BLaER1 (cell line): Measurements from ENCODE around the gene KCNN1.

Experiments used
- H3K27ac ChIP-seq: shearing (Covaris generic); formaldehyde crosslinking; 2 replicates; pipeline ENCODE4 v1.8.1; 2022
- H3K27me3 ChIP-seq: shearing (Covaris generic); formaldehyde crosslinking; 2 replicates; pipeline ENCODE4 v1.8.1; 2022
- H3K36me3 ChIP-seq: shearing (Covaris generic); formaldehyde crosslinking; 2 replicates; pipeline ENCODE4 v1.8.1; 2022
- H3K4me1 ChIP-seq: shearing (Covaris generic); formaldehyde crosslinking; 2 replicates; pipeline ENCODE4 v1.8.1; 2022
- H3K4me2 ChIP-seq: shearing (Covaris generic); formaldehyde crosslinking; 2 replicates; pipeline ENCODE4 v1.8.1; 2022
- H3K4me3 ChIP-seq: shearing (Covaris generic); formaldehyde crosslinking; 2 replicates; pipeline ENCODE4 v1.8.1; 2022
- H3K9ac ChIP-seq: shearing (Covaris generic); formaldehyde crosslinking; 2 replicates; pipeline ENCODE4 v1.8.1; 2022
- H3K9me3 ChIP-seq: shearing (Covaris generic); formaldehyde crosslinking; 2 replicates; pipeline ENCODE4 v1.8.1; 2022
- H4K20me1 ChIP-seq: shearing (Covaris generic); formaldehyde crosslinking; 2 replicates; pipeline ENCODE4 v1.8.1; 2022
- Cebpa-rat ChIP-seq: shearing (Covaris generic); IDR thresholded peaks from 2 replicates; pipeline ENCODE4 v1.8.1; 2022

Gene KCNN1

DNA sequence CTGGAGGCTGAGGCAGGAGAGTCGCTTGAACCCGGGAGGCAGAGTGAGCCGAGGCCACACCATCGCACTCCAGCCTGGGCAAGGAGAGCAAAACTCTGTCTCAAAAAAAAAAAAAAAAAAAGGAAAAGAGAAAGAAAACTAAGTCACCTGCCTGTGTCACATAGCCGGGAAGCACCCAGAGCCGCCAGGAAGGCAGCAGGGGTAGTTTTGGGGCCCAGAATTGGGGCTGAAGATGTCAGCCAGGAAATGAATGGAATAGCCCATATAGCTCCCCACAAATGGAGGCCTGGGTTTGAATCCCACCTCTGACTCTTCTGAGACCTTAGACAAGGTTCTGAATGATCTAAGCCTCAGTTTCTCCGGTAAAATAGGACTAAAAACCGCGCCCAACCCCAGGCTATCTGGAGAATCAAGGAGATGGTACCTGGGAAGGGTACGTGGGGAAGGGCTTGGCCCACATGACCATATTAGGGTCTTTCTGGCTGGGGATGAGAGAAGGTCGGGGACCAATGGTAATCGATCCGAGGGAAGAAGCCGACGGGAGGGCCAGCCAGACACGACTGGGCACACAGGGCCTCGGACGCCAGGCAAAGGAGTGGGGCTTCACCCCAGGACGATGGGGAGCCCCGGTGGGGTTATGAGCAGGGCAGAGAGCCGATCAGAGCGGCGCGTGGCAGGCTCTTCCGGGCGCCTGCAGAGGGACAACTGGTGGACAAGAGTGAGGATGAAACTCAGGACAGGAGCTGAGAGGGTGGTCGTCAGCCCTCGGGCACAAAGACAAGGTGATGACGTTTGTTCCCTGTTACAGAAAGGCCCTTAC lies 19.7 kb upstream of the KCNN1 start:
- TF ChIP-seq Cebpa-rat, result no peak
- H3K4me3 ChIP-seq, result peak overlapping the region; percentile 61
- peak overlapping the region; percentile 93 for H3K4me2 ChIP-seq
- no peak overlapping the region for H3K27ac ChIP-seq
- H3K36me3 ChIP-seq, result peaks cover 28% of the 10 kb centered on the region
- H3K27me3 ChIP-seq, result peaks cover 37% of the 10 kb centered on the region
- peak overlapping the region; percentile 55; the same call in 1 of the 2 replicates for H3K9ac ChIP-seq
- peaks cover 61% of the 10 kb centered on the region for H3K4me1 ChIP-seq
- peaks cover 31% of the 10 kb centered on the region for H4K20me1 ChIP-seq
- no peaks in the 10 kb centered on the region for H3K9me3 ChIP-seq

DNA sequence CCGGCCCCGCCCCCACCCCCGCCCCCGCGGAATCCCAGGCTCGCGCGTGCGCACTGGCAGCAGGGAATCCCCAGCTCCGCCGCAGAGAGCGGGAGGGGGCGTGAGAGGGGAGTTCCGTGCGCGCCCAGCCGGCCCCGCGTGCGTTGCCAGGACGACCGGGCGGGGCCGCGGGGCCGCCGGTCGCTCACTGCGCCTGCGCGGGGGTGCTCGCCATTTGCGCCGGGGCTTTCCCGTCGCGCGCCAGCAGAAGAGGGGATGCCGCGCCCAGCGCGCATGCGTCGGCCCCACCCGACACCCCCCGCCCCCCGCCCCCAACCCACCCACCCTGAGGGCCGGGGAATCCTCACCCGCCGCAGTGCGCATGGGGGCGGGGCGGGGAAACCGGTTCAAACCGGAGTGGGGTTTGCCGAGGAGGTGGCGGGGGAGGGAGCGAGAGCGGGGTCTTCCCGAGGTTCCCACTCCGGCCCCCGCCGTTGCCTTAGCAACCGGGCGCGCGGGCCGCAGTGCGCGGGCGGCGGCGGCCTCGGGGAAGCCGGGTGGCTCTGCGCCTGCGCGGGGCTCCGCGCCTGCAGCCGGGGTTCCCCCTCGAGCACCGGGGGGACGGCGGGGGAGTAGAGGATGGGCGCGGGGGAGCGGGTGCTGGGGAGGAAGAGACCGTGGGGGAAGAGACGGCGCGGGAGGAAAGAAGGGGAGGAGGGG lies 18.9 kb upstream of the KCNN1 start:
- Histone ChIP-seq H3K4me3 (peak overlapping the region; percentile 61), H3K9me3 (no peaks in the 10 kb centered on the region), H3K9ac (no peak overlapping the region), H3K27me3 (peaks cover 45% of the 10 kb centered on the region), H3K4me2 (peak overlapping the region; percentile 93), H4K20me1 (peaks cover 39% of the 10 kb centered on the region), H3K36me3 (peaks cover 21% of the 10 kb centered on the region), H3K4me1 (peaks cover 69% of the 10 kb centered on the region), H3K27ac (no peak overlapping the region)
- TF ChIP-seq Cebpa-rat, result no peak

GRCh38 chr19:17948514-17948900 lies 18.4 kb upstream of the KCNN1 start:
- TF ChIP-seq Cebpa-rat, result no peak
- no peak overlapping the region for H3K27ac ChIP-seq
- H3K4me1 ChIP-seq, result peaks cover 74% of the 10 kb centered on the region
- H3K4me3 ChIP-seq, result peak overlapping the region; percentile 61
- H3K4me2 ChIP-seq, result peak overlapping the region; percentile 93
- peaks cover 50% of the 10 kb centered on the region for H3K27me3 ChIP-seq
- H3K9ac ChIP-seq, result no peak overlapping the region
- peaks cover 45% of the 10 kb centered on the region for H4K20me1 ChIP-seq
- H3K9me3 ChIP-seq, result no peaks in the 10 kb centered on the region
- H3K36me3 ChIP-seq, result peaks cover 19% of the 10 kb centered on the region

DNA sequence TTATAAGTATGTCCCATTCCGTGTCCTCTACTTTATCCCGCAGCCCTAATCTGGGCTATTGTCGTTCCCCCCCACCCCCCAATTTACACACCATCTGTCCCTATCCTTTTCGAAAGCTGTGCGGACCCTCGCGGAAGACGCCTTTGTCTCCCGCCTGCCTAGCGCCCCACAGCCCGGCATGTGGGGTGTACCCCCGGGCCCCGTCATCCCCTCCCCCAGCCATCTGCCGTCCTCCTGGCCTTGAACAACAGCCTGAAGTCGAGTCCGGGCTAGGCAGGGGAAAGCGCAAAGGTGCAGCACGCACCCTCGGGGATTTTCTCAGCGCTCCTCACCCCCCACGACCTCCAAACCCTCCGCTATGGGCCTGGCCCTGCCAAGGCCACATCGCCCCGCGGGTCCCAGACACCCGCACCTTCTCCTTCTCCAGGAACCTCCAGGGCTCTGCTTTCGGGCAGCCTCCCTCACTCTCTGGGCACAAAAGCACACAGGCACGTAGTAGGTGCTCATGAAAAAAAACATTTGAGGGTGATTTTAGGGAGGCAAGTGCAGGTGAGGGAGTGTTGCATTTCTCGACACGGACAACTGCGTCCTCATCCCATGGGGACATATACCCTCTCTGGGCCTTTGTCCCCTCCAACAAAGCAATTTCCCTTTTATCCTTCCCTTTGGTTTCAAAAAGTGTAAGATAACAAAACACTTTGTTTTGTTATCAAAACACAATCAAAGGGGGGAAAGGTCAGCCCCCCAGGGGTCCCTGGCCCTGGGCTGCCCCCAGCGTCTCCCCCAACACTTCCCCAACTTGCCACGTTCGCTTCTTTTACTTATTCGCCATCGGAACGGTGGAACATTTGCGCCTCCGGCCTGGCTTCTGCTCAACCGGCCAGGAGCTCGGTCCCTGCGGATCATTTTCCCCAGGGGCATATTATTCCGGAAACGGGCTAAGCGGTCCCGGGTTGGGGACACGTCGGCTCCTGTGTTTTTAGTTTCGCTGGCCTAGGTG lies 17.7 kb upstream of the KCNN1 start:
- no peak overlapping the region; the same call in 1 of the 2 replicates for H3K27ac ChIP-seq
- peaks cover 78% of the 10 kb centered on the region for H3K4me1 ChIP-seq
- peaks cover 11% of the 10 kb centered on the region for H3K36me3 ChIP-seq
- H3K9me3 ChIP-seq, result no peaks in the 10 kb centered on the region
- TF ChIP-seq Cebpa-rat, result no peak
- no peak overlapping the region for H3K9ac ChIP-seq
- H3K27me3 ChIP-seq, result peaks cover 57% of the 10 kb centered on the region
- H3K4me3 ChIP-seq, result peak overlapping the region; percentile 61
- peak overlapping the region; percentile 93 for H3K4me2 ChIP-seq
- peaks cover 52% of the 10 kb centered on the region for H4K20me1 ChIP-seq

DNA sequence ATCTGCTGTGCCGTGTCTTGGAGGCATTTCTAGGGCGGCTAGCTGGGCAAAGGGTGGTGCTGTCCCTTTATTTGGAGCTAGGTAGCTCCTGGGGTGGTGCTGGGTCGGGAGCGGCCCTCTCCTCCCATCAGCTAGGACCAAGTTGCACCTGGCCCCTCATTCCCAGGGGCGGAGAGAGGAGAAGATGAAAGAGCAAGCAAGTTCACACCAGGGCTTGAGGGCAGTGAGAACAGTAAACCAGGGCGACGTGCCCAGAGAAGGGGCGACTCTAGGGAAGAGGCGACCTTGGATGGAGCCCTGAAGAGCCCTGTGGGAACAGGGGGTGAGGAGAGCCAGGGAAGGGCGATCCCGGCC lies 17.0 kb upstream of the KCNN1 start:
- Histone ChIP-seq H3K9me3 (no peaks in the 10 kb centered on the region), H3K27me3 (peaks cover 64% of the 10 kb centered on the region), H3K9ac (0 out of 2 replicates have a peak overlapping the region, but pooled peaks have one; percentile 41), H3K36me3 (peaks cover 4% of the 10 kb centered on the region), H3K27ac (no peak overlapping the region; the same call in 1 of the 2 replicates), H4K20me1 (peaks cover 55% of the 10 kb centered on the region), H3K4me3 (peak overlapping the region; percentile 61), H3K4me1 (peaks cover 78% of the 10 kb centered on the region), H3K4me2 (peak overlapping the region; percentile 93)
- TF ChIP-seq Cebpa-rat, result no peak

DNA sequence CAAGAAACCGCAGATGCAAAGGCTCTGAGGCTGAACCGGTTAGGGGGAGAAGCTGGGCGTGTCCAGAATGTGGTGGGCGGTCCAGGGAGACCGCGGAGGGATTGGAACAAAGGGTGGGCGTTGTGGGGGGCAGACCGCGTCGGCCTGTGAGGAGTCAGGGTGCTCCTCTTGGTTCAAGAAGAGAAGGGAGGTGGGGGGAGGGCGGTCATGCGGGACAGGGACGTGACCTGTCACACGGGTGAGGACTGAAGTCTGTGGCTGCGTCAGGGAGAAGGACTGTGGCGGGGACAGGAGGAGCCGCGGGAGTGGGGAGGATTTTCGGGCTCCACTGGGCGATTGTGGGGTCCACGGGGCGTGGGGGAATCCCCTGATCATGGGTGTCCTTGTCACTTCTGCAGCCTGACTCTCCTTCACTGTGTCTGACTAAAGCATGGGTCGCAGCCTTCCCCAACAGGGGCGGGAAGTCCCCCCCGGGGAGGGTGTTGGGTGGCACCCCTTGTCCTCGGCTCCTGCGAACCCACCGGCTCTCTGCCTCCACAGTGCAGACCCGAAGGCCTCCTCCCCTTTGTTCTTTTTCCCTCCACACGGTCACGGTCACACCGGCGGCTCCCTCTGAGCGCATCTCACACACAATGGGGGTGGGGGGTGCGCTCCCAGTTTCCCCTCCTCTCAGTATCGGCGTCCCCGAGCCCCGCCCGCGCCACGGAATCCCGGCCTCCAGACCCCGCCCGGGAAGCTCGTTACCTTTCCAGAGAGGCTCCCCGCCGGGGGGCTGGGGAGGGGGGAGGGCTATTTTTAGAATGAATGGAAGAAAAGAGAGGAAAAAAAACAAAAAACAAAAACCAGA lies 16.4 kb upstream of the KCNN1 start:
- H3K9ac ChIP-seq, result peak overlapping the region; percentile 41; the same call in 1 of the 2 replicates
- H3K36me3 ChIP-seq, result no peaks in the 10 kb centered on the region
- no peak for TF ChIP-seq Cebpa-rat
- H3K4me3 ChIP-seq, result peak overlapping the region; percentile 61
- H3K9me3 ChIP-seq, result no peaks in the 10 kb centered on the region
- H3K4me1 ChIP-seq, result peaks cover 74% of the 10 kb centered on the region
- peaks cover 55% of the 10 kb centered on the region for H4K20me1 ChIP-seq
- H3K27me3 ChIP-seq, result peaks cover 67% of the 10 kb centered on the region
- H3K27ac ChIP-seq, result no peak overlapping the region
- peak overlapping the region; percentile 93 for H3K4me2 ChIP-seq

DNA sequence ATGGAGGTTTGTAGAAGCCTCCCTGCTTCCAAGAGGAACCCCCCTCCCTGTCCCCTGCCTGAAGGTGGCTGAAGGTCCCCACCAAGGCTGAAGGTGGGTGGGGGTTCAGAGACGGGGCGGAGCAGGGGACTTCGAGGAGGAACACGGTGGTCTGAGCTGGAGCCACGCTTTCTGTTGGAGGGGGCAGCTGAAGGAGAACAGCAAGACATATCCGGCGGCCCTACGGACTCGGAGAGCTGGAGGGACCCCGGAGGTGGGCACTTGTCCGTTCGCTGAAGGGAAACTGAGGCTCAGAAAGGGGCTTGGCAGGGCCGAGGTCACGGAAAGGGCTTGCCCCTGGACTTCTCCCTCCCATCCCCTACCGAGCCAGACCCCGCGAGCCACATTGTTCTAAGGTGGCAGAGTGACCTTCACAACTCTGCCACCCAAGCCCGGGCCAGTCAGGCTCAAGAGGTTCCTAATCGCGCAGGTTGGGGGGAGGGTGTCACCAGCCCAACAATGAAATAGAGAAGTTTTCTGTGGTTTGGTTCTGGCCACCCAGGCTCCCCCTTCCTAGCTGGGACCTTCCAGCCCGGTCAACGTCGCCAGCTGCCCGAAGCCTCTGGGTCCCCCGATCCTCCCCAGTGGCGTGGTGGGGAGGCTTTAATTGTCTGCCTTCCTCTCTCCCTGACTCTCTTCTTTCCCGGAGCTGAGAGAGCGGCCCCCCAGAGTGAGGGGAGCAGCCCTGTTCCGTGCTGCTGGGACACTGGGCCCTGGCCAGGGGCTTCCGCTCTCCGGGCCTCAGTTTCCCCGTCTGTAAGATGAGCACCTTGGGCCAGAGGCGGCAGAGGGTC lies 15.5 kb upstream of the KCNN1 start:
- H3K4me3 ChIP-seq, result peak overlapping the region; percentile 61
- H3K4me2 ChIP-seq, result peak overlapping the region; percentile 93
- peaks cover 55% of the 10 kb centered on the region for H4K20me1 ChIP-seq
- H3K27me3 ChIP-seq, result peaks cover 74% of the 10 kb centered on the region
- no peaks in the 10 kb centered on the region for H3K9me3 ChIP-seq
- H3K4me1 ChIP-seq, result peaks cover 65% of the 10 kb centered on the region
- H3K27ac ChIP-seq, result no peak overlapping the region
- TF ChIP-seq Cebpa-rat, result no peak
- peak overlapping the region; percentile 41; the same call in 1 of the 2 replicates for H3K9ac ChIP-seq
- H3K36me3 ChIP-seq, result no peaks in the 10 kb centered on the region
